HEK293T (cell line): ENCODE measurements around the gene S100A8.

Experiments used
- BHLHE40 ChIP-seq: fragments of 450-650 bp; IDR thresholded peaks from 2 replicates; pipeline ENCODE4 v1.6.1; 2016; ENCODE audit warnings: mild to moderate bottlenecking, moderate library complexity, borderline replicate concordance
- CTBP1 ChIP-seq: fragments of 450-650 bp; IDR thresholded peaks from 2 replicates; pipeline ENCODE4 v1.6.1; 2016; ENCODE audit warnings: borderline replicate concordance
- FOXA1 ChIP-seq: fragments of 450-650 bp; IDR thresholded peaks from 2 replicates; pipeline ENCODE4 v1.6.1; 2016; ENCODE audit warnings: mild to moderate bottlenecking
- FOXM1 ChIP-seq: fragments of 450-650 bp; IDR thresholded peaks from 2 replicates; pipeline ENCODE4 v1.6.1; 2017; ENCODE audit warnings: mild to moderate bottlenecking, borderline replicate concordance

- TF ChIP-seq CTBP1 = no peak
- TF ChIP-seq FOXA1 = no peak
- TF ChIP-seq BHLHE40 = no peak
- no peak for TF ChIP-seq FOXM1
Measured at GRCh38 chr1:153357853-153358690, 32.8 kb downstream of the S100A8 start, which contains the start of gene S100A9.
